GM19455 (cell line): ENCODE results near the gene UBE2J1.
"Not testable (repeated sequence)": the region's sequence is repeated elsewhere in the genome, so short reads cannot be mapped to it uniquely, and the experiment has no call there.

Experiments used
- ATAC-seq: cut with Tn5 transposase; IDR thresholded peaks from one replicate; pipeline ENCODE4 v1.9.1; 2021; ENCODE audit not compliant: unreplicated experiment

Gene UBE2J1, protein sequence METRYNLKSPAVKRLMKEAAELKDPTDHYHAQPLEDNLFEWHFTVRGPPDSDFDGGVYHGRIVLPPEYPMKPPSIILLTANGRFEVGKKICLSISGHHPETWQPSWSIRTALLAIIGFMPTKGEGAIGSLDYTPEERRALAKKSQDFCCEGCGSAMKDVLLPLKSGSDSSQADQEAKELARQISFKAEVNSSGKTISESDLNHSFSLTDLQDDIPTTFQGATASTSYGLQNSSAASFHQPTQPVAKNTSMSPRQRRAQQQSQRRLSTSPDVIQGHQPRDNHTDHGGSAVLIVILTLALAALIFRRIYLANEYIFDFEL

DNA sequence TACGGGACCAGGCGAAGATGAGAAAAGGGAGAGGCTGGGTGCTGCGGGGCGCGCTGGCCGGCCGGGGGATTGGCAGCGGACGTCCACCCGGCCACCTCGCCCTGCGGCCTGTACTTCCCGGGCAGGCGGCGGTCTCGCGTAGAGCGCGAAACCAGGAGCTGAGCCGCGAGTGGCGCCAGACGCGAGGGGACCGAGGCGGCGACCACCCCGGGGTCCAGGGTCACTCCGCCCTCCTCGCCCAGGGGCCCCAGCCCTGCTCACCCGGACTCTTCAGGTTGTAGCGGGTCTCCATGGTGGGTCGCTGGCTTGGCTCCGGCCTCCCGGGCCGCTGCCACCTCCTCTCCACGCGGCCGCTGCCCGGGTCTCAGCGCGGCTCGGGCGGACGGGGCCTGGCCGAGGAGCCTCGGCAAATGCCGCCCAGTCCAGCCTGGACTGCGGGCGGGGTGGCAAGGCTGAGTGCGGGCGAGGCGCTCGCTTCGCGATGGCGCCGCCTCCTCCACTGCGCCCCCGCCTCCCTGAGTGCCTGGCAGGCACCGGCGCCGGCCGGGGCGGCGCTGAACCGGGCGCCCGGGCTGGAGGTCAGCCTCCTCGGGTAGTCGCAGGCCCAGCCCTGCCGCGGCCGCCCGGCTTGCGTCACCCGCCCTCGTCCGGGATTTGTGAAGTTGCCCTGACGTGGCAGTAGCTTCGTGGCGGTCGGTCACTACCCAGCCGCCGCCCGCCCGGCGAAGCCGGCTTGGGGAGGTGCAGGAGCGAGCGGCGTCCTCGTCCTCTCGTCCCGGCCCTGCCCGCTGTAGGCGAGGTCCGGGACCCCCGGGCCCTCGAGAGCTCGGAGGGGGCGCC, at the start of gene UBE2J1:
Gene UBE2J1, minus strand, starts transcription at position 445 of the 840 bp plus-strand sequence. Its CDS starts 153 bp downstream, at position 292.
- ATAC-seq = peak; percentile 42

DNA sequence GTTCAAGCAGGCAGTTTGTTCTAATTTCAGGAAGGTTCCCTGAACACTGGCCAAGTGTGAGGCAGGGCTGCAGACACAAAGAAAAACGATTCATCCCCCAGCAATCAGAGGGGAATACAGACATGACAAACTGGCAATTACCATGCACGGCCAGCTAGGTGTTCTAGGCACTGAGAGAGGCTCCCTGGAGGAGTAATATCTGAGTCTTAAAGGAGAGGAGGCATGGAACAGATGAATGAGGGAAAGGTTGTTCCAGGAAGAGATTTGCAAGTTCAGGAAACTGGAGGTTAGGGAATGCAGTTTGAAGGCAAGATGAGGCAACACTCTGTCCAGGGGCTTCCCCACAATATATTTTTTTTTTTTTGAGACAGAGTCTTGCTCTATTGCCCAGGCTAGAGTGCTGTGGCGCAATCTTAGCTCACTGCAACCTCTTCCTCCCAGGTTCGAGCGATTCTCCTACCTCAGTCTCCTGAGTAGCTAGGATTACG, 48.4 kb upstream of the UBE2J1 start:
- no peak for ATAC-seq

DNA sequence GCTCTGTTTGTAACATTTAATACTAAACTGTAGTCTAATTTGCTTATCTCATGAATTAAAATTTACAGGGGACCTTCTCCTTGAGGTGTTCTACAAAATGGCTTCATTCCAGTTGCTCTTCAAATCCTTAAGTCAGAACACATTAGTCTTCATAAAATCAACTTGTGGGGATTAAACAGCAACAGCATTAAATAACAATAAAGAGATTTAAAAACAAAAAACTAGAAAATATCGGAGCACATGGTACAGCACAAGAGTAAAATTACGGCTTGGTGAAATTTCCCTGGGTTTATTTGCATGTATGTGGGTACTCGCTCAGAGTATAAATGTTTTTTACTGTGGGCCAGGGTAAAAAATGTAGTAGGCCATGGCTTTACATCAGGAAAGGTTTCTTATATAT, 47.5 kb upstream of the UBE2J1 start:
- no peak for ATAC-seq

DNA sequence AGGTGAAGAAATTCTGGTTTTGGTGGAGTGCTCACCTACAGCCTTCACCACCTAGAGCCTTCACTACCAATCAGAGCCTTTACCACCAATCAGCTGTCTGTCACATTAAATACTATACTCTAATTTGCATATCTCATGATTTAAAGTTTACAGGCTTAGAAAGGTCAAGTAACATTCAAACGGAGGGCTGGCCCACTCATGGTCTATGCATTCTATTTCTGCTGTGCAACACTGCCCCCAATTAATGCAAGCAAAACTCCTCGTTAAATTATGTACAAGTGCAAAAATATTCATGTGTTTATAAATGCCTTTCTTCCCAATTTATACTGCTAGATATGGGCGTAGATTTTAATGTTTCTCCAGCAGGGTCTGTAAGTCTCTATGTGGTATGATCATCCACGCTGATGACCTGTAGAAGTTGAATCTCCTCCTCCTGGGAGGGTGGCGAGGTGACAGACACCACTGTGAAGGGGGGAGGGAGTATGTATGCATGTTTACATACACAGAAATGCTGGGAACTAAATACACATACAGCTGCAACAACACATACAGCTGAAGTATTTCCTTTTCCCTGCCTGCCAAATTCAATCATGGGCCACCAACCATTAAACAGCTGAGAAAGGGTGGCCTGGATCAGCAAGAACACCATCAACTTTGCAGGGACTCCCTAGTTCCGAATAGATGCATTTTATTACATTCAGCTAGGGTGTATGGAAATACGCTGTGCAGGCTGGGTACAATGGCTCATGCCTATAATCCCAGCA, 46.4 kb upstream of the UBE2J1 start:
- no peak for ATAC-seq

DNA sequence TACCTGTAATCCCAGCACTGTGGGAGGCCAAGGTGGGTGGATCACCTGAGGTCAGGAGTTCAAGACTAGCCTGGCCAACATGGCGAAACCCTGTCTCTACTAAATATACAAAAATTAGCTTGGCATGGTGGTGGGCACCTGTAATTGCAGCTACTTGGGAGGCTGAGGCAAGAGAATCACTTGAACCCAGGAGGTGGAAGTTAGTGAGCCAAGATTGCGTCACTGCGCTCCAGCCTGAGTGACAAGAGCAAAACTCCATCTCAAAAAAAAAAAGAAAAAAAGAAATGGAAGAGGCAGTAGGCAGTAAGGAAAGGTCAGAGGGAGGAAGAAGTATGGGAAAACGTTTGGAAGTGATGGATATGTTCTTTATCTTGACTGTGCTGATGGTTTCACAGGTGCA, 45.4 kb upstream of the UBE2J1 start:
- ATAC-seq = not testable (repeated sequence)

DNA sequence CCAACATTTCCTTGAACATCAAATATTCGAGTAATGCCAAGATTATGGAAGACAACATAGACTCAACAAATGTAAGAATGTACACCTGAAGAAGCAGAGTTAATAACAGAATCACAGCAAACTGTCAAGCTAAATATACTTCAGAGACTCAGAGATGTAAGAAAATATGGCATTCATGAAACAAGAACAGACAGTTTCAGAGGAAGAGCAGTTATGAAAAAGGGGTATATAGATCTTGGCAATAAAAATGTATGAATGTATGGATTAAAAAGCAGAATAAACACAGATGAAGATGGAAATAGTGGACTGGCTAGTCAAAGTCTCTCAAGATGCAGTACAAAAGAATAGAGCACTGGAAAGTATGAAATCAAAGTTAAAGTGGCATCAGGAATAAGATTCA, 41.1 kb upstream of the UBE2J1 start:
- no peak for ATAC-seq

DNA sequence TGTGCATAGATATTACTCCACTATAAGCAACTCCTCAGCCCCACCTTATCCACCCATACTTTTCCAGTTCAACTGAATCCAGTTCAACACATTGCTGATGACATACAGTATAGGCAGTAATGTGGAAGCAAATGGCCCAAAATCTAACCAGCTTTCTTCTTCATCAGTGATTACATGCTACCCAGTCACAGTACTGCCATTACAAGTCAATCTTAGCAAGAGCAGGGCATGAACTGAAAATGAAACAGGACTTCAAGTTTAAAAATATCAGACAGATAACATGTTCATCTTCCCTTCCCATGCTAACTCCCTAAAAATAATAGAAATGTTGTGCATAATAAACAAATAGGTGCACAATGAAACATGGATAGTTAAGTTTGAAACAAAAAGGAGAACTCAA, 40.3 kb upstream of the UBE2J1 start:
- ATAC-seq = no peak

DNA sequence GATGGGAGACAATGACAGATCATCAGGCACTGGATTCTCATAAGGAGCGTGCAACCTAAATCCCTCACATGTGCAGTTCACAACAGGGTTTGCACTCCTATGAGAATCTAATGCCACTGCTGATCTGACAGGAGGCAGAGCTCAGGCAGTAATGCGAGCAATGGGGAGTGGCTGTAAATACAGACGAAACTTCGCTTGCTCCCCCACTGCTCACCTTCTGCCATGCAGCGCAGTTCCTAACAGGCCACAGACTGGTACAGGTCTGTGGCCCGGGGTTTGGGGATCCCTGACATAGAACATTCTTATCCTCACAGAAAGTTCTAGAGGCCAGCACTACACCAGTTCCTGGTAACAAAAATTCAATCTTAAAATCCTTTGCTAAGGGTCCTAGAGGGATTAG, 36.3 kb upstream of the UBE2J1 start:
- no peak for ATAC-seq

DNA sequence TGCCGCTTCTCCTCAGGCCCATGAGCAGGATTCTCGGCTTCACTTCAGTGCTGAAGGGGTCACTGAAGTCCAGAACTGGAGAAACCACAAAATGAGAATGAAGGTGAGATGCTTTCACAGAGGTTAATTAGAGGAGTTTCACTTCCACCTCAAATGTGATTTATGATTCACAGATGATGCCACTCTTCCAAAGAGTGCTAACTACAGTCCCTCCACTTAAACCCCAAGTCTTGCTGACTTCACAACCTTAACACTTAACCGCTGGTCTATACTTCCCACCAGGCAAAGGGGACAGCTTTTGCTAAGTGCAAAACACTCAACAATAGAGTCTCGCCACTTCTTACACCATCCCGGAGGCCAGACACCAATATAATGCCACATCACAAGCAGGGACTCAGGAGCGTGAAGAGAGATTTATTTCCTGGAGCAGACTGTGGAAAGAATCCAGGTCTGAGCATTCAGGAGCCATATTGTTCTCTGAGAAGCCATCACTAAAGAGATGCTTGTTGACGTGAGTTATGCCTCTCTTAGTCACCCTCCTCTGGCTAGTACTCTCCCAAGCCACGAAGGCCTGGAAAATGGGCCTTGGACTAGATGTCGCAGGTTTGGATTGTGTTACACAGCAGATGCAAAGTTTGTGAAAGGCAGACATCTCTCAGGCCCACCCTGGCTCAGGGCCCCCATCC, 35.1 kb upstream of the UBE2J1 start:
- peak; percentile 94 for ATAC-seq

DNA sequence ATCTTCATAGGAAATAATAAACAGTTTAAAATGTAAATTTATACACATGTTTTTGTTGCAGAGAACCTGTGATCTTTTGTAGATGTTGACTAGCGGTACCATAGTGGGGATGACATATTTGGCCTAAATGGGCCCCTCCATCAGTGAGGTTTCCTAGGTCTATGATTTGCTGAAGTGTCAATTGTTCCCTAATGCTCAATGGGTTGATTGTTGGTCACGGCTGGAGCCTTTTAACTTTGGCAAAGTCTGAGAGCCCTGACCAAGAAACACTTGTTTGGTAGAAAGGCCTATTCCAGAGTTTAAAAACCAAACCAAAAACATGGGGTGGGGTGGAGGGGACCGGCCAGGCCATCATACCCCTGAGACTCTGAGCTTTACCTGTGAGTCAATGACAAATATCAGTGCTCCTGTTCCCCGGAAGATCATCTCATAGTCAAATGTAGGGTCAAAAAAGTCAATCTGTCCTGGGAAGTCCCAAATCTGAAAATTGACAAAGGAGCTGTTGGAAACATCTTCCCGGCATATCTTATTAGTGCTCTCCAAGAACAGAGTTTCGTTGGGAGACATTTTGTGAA, 34.5 kb upstream of the UBE2J1 start:
- ATAC-seq = peak; percentile 23

DNA sequence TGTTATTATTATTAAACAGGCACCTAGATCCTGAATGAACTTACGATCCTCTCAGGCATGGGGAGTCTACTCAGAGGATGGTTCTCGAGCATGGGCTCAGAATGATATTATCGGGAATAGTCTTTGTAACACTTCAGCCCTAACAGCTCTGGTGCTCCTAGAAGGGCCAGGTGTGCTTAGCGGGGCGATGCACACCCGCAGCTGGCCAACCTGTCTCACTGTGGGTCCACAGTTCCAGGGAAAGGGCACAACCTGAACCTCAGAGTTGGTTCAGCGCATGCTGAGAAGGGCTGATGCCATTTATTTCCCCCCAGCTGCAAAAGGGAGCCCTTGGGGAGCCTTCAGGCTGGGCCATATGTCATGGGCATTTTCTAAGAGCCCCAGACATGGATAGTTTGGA, 33.3 kb upstream of the UBE2J1 start:
- ATAC-seq = no peak

DNA sequence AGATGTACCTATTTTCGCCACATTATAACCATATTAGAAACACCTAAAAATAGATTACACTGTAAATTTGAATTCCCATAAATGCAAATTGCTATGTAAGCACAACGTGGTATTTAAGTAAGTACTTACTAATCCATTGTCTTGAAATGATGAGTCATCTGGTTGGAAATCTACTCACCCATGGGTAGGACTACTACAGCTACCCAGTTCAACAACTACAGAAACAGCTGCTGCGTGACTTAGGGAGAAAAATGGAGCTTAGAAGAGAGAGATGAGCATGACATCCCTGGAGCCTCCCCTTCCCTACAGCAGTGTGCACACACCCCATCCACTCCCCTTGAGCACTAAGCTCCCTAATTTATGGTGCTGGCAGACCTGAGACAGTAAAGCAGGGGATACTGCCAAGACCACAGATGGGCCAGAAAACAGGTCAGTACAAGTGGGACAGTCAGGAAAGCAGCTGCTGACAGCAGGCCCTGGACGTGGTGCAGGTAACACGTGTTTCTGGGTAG, 32.7 kb upstream of the UBE2J1 start:
- ATAC-seq = no peak

DNA sequence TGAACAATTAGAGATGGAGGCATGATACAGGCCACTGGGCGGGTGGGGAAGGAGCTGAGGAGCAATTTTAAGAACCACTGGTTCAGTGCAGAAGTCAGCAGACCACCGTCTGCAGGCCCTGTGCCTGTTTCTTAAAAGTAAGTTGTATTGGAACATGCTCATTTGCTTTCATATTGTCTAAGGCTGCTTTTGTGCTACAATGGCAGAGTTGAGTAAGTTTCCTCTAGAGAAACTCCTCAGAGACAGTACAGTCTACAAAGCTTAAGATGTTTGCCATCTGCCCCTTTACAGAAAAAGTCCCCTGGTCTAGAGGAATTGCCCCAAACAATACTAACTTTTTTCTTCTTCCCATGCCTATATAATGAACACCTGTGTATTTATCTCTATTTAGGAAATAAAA, 28.5 kb upstream of the UBE2J1 start:
- no peak for ATAC-seq

DNA sequence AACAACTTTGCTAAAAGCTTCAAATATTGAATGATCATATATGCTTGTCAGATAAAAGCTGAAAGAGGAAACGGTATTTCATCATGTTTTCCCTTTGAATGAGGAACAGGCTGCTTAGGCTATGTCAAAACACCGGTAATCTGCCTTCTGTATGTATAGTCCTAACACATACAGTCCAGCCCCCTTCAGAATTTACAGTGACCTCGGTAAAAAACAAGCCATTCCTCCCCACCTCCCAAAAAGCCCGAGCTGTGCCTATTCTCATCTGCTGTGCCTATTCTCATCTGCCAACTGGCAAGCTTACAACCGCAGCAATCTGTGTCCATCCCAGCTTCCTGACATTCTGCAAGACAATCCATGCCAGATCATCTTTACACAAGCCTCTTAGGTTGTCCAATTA, 26.8 kb upstream of the UBE2J1 start:
- ATAC-seq = no peak

DNA sequence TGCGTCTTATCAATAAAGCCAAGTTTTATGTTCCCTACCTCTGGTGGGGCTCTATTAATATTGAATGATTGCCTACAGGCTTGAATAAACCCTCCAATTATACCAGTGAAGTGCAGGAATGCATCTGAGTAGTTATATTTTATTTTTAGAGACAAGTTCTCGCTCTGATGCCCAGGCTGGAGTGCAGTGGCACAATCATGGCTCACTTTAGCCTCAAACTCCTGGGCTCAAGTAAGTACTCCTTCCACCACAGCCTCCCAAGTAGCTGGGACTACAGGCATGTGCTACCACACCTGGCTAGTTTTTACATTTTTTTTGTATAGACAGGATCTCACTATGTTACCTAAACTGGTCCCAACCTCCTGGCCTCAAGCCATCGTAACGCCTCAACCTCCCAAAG, 26.1 kb upstream of the UBE2J1 start:
- ATAC-seq = no peak

DNA sequence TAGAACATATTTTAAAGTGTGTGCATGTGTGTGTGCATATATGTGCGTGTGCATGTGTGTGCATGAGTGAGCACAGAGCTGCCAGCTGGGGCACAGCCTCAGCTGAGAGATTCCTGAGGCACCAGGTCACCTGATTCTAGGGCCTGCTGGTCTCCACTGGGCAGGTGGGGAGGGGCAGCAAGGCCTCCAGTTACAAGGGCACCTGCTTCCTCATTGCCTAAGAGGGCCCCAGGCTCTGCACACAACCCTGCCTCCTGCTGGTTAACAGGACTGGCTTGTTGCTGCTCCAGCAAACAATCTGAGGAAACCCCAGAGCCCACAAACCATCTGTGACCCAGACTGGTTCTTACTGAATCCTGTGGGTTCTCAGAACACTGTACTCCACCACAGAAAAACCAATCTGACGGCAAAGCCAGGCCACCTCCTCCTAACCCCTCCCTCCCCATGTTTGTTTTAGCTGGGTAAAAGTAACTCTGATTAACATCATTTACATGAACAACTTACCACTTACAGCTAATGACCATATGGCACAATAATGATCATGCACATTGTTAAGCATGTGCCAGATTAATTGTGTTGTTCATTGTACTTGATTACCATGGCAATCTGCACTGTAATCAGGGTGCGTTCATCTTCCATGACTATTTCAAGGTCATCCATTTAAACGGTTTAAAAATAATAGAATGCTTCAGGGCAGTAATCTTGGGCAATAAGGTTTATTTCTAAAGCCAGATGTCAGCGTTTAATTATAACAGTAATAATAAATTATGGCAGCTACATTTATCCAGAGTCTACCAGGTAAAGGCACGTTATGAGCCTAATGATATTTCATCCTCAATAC, 23.1 kb upstream of the UBE2J1 start:
- peak; percentile 72 for ATAC-seq

DNA sequence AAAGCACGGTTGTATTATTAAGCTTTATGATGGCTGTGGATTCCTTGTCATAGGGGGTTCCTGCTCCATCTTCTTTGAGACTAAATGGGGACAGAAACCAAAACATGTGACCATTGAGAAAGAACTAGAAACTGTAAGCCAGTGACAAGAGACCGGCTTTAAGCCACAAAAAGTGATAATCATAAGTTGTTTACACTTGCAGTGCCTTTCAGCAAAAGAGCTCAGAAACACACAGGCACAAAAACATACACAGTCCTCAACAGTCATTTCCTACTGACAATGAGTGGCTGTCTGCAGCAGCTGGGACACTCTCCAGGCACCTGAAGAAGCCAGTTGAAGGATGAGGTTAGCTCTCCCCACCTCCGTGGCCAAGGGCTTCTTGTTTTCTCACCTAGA, 20.0 kb upstream of the UBE2J1 start:
- peak; percentile 56 for ATAC-seq

DNA sequence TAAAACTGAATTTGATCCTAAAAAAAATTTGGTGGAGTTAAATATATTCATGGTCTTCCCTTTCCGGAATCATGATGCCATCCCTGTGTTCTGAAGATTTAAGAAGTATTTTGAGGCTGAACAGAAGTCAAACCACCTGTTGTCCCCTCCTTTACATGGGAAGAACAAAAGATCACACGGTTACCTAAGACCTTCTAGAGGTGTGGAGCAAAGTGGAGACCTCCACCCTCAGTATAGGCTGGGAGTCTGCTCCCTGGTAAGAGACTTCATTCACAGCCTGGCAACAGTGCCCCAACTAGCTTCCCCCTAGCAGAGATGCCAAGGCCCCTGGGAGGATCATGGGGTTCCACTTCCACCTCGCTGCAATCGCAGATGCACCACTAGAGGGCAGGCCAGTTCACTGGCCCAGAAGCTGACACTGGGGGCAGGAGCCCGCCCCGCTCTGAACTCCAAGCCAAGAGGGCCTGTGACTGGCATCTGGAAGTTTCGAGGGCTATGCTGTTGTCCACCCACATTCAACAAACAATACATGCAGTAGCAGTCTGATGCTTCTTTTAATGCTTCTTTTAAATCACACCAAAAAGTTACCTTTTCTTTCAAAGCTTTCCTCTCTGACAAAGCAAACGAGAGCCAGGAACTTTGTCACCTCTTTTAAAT, 19.5 kb upstream of the UBE2J1 start:
- peak; percentile 62 for ATAC-seq

DNA sequence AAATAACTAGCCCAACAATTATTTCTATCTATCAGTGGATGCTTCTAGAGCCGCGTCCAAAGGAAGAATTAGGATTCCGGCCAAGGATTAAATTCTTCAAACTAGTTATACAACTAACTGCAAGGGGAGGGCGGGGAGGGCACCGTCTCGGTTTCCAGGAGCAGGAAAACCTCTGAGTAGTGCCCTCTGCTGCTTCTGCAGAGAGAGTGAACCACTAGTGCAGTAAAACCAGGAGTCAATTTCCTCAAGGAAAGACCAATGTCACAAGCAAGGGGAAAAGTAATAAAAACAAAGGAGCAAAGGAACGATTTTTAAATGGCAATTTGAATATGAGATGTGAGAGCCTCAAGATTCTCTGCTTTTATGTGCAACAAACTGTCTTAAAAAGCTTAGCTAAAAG, 16.5 kb upstream of the UBE2J1 start:
- no peak for ATAC-seq
